BLaER1 (cell line): ENCODE results near the gene PLXNA4.

Source experiments
- H3K27ac ChIP-seq: shearing (Covaris generic); formaldehyde crosslinking; 2 replicates; pipeline ENCODE4 v1.8.1; 2022
- H3K27me3 ChIP-seq: shearing (Covaris generic); formaldehyde crosslinking; 2 replicates; pipeline ENCODE4 v1.8.1; 2022
- H3K36me3 ChIP-seq: shearing (Covaris generic); formaldehyde crosslinking; 2 replicates; pipeline ENCODE4 v1.8.1; 2022
- H3K4me1 ChIP-seq: shearing (Covaris generic); formaldehyde crosslinking; 2 replicates; pipeline ENCODE4 v1.8.1; 2022
- H3K4me2 ChIP-seq: shearing (Covaris generic); formaldehyde crosslinking; 2 replicates; pipeline ENCODE4 v1.8.1; 2022
- H3K4me3 ChIP-seq: shearing (Covaris generic); formaldehyde crosslinking; 2 replicates; pipeline ENCODE4 v1.8.1; 2022
- H3K9ac ChIP-seq: shearing (Covaris generic); formaldehyde crosslinking; 2 replicates; pipeline ENCODE4 v1.8.1; 2022
- H3K9me3 ChIP-seq: shearing (Covaris generic); formaldehyde crosslinking; 2 replicates; pipeline ENCODE4 v1.8.1; 2022
- H4K20me1 ChIP-seq: shearing (Covaris generic); formaldehyde crosslinking; 2 replicates; pipeline ENCODE4 v1.8.1; 2022
- Cebpa-rat ChIP-seq: shearing (Covaris generic); IDR thresholded peaks from 2 replicates; pipeline ENCODE4 v1.8.1; 2022

PLXNA4 gene

GRCh38 chr7:132152131-132152889, 424.0 kb downstream of the PLXNA4 start:
- H3K4me1 ChIP-seq = peaks cover 10% of the 10 kb centered on the region
- no peak overlapping the region for H3K4me3 ChIP-seq
- H3K4me2 ChIP-seq = no peak overlapping the region
- TF ChIP-seq Cebpa-rat = no peak
- H3K27me3 ChIP-seq = no peaks in the 10 kb centered on the region
- H3K36me3 ChIP-seq = no peaks in the 10 kb centered on the region
- no peaks in the 10 kb centered on the region for H3K9me3 ChIP-seq
- no peaks in the 10 kb centered on the region for H4K20me1 ChIP-seq
- H3K9ac ChIP-seq = no peak overlapping the region
- no peak overlapping the region for H3K27ac ChIP-seq

- Histone ChIP-seq H3K4me1 (peaks cover 10% of the 10 kb centered on the region), H3K27ac (no peak overlapping the region), H3K9me3 (no peaks in the 10 kb centered on the region), H3K4me2 (no peak overlapping the region), H3K36me3 (no peaks in the 10 kb centered on the region), H4K20me1 (no peaks in the 10 kb centered on the region), H3K9ac (no peak overlapping the region), H3K4me3 (no peak overlapping the region), H3K27me3 (no peaks in the 10 kb centered on the region)
- TF ChIP-seq Cebpa-rat = no peak
Measured at GRCh38 chr7:132150711-132151110, 425.6 kb downstream of the PLXNA4 start.

GRCh38 chr7:132149436-132150304, 426.6 kb downstream of the PLXNA4 start:
- H4K20me1 ChIP-seq = no peaks in the 10 kb centered on the region
- H3K4me1 ChIP-seq = peaks cover 10% of the 10 kb centered on the region
- H3K4me3 ChIP-seq = no peak overlapping the region
- no peaks in the 10 kb centered on the region for H3K9me3 ChIP-seq
- H3K36me3 ChIP-seq = no peaks in the 10 kb centered on the region
- H3K27me3 ChIP-seq = no peaks in the 10 kb centered on the region
- H3K4me2 ChIP-seq = no peak overlapping the region; the same call in 1 of the 2 replicates
- no peak for TF ChIP-seq Cebpa-rat
- H3K27ac ChIP-seq = no peak overlapping the region
- no peak overlapping the region for H3K9ac ChIP-seq

- H3K36me3 ChIP-seq = no peaks in the 10 kb centered on the region
- H3K27ac ChIP-seq = no peak overlapping the region
- H3K27me3 ChIP-seq = no peaks in the 10 kb centered on the region
- H3K4me2 ChIP-seq = no peak overlapping the region
- H3K9ac ChIP-seq = no peak overlapping the region
- TF ChIP-seq Cebpa-rat = no peak
- peaks cover 10% of the 10 kb centered on the region for H3K4me1 ChIP-seq
- no peak overlapping the region for H3K4me3 ChIP-seq
- H4K20me1 ChIP-seq = no peaks in the 10 kb centered on the region
- no peaks in the 10 kb centered on the region for H3K9me3 ChIP-seq
Measured at GRCh38 chr7:132148876-132149275, 427.4 kb downstream of the PLXNA4 start.

- Histone ChIP-seq H3K4me2 (no peak overlapping the region), H3K9ac (no peak overlapping the region), H3K4me1 (peaks cover 10% of the 10 kb centered on the region), H3K36me3 (no peaks in the 10 kb centered on the region), H3K4me3 (no peak overlapping the region), H3K9me3 (no peaks in the 10 kb centered on the region), H4K20me1 (no peaks in the 10 kb centered on the region), H3K27me3 (no peaks in the 10 kb centered on the region), H3K27ac (no peak overlapping the region)
- no peak for TF ChIP-seq Cebpa-rat
Measured at GRCh38 chr7:132145466-132145865, 430.8 kb downstream of the PLXNA4 start.

- no peak overlapping the region for H3K9ac ChIP-seq
- H4K20me1 ChIP-seq = no peaks in the 10 kb centered on the region
- no peak for TF ChIP-seq Cebpa-rat
- no peak overlapping the region for H3K27ac ChIP-seq
- no peaks in the 10 kb centered on the region for H3K36me3 ChIP-seq
- H3K4me3 ChIP-seq = no peak overlapping the region
- H3K9me3 ChIP-seq = no peaks in the 10 kb centered on the region
- peaks cover 6% of the 10 kb centered on the region for H3K4me1 ChIP-seq
- no peak overlapping the region for H3K4me2 ChIP-seq
- no peaks in the 10 kb centered on the region for H3K27me3 ChIP-seq
Measured at GRCh38 chr7:132145063-132145462, 431.2 kb downstream of the PLXNA4 start.

- no peak overlapping the region for H3K9ac ChIP-seq
- TF ChIP-seq Cebpa-rat = no peak
- H3K27me3 ChIP-seq = no peaks in the 10 kb centered on the region
- no peak overlapping the region for H3K4me2 ChIP-seq
- H3K36me3 ChIP-seq = no peaks in the 10 kb centered on the region
- no peak overlapping the region for H3K27ac ChIP-seq
- H3K9me3 ChIP-seq = no peaks in the 10 kb centered on the region
- H3K4me3 ChIP-seq = no peak overlapping the region
- H3K4me1 ChIP-seq = no peaks in the 10 kb centered on the region
- no peaks in the 10 kb centered on the region for H4K20me1 ChIP-seq
Measured at GRCh38 chr7:132142006-132142405, 434.3 kb downstream of the PLXNA4 start.

- H3K36me3 ChIP-seq = no peaks in the 10 kb centered on the region
- H3K9me3 ChIP-seq = no peaks in the 10 kb centered on the region
- no peaks in the 10 kb centered on the region for H3K4me1 ChIP-seq
- H3K4me3 ChIP-seq = no peak overlapping the region
- H3K9ac ChIP-seq = no peak overlapping the region
- no peak for TF ChIP-seq Cebpa-rat
- no peaks in the 10 kb centered on the region for H3K27me3 ChIP-seq
- H3K4me2 ChIP-seq = no peak overlapping the region
- no peaks in the 10 kb centered on the region for H4K20me1 ChIP-seq
- no peak overlapping the region for H3K27ac ChIP-seq
Measured at GRCh38 chr7:132141109-132141508, 435.2 kb downstream of the PLXNA4 start.

GRCh38 chr7:132140341-132140740, 435.9 kb downstream of the PLXNA4 start:
- no peaks in the 10 kb centered on the region for H3K9me3 ChIP-seq
- no peak overlapping the region for H3K9ac ChIP-seq
- no peaks in the 10 kb centered on the region for H4K20me1 ChIP-seq
- no peak overlapping the region for H3K4me2 ChIP-seq
- no peaks in the 10 kb centered on the region for H3K27me3 ChIP-seq
- no peak overlapping the region for H3K4me3 ChIP-seq
- no peaks in the 10 kb centered on the region for H3K36me3 ChIP-seq
- no peak for TF ChIP-seq Cebpa-rat
- H3K27ac ChIP-seq = no peak overlapping the region
- no peaks in the 10 kb centered on the region for H3K4me1 ChIP-seq

- Histone ChIP-seq H3K27ac (no peak overlapping the region), H3K36me3 (no peaks in the 10 kb centered on the region), H3K9ac (no peak overlapping the region), H3K4me3 (no peak overlapping the region), H3K27me3 (no peaks in the 10 kb centered on the region), H4K20me1 (no peaks in the 10 kb centered on the region), H3K4me1 (no peaks in the 10 kb centered on the region), H3K4me2 (no peak overlapping the region), H3K9me3 (no peaks in the 10 kb centered on the region)
- TF ChIP-seq Cebpa-rat = no peak
Measured at GRCh38 chr7:132138817-132139216, 437.5 kb downstream of the PLXNA4 start.
